HCT116 (cell line): ENCODE data around the gene CACNA1C. TPM values are rescaled to one million over a fixed set of nuclear protein-coding genes. Genes with fewer than 3 reads are reported as not detected.

Experiments
- ATAC-seq: fragments of 200-7000 bp; cut with Tn5 transposase; 2 replicates; pipeline ENCODE4 v1.9.1; 2020; ENCODE audit warnings: mild to moderate bottlenecking, moderate library complexity
- BruUV-seq: library from RNA; stranded (reverse); fragments of 400-500 nt; replicated peaks from 2 replicates; lab custom pipeline; 2021; lab: Mats Ljungman, UMichigan
- CTCF ChIA-PET: fragments of 300-600 bp; sonication (Branson Sonifier 250); formaldehyde crosslinking; loops from one replicate; lab custom pipeline; 2021; ENCODE audit warnings: antibody characterized with exemption; lab: Charles Lee
- POLR2A ChIA-PET: fragments of 300-600, 350-600 bp; sonication (Branson Sonifier 250); formaldehyde crosslinking; loops from one replicate; lab custom pipeline; 2021; ENCODE audit warnings: antibody characterized with exemption; lab: Charles Lee
- RAD21 ChIA-PET, 2 experiments: fragments of 300-600 bp; sonication (Branson Sonifier 250); formaldehyde crosslinking; loops; one replicate each; lab custom pipeline; 2023; ENCODE audit warnings: low total read pairs in 2 of 2; ENCODE audit not compliant: uncharacterized antibody in 2 of 2, unreplicated experiment in 2 of 2, low non-redundant PET in 1 of 2; lab: Charles Lee
- DNase-seq: peaks from one replicate; pipeline ENCODE4 v3.0.0-alpha.2; 2010; ENCODE audit warnings: low read depth, low spot score
- H2AFZ ChIP-seq: fragments of 200-600 bp; shearing (Covaris generic), sonication (generic); 2 replicates; pipeline ENCODE4 v1.6.1; 2017; ENCODE audit warnings: low read depth, mixed run types, mixed read lengths, antibody characterized with exemption, low read length; ENCODE audit not compliant: poor library complexity, severe bottlenecking
- H3K27ac ChIP-seq: 2 replicates; pipeline ENCODE4 v1.5.1; 2012; ENCODE audit warnings: low read depth, low read length
- H3K27me3 ChIP-seq: fragments of 200-600 bp; sonication (generic); 2 replicates; pipeline ENCODE4 v1.6.1; 2016; ENCODE audit warnings: mixed run types, low read length, mixed read lengths; ENCODE audit not compliant: insufficient read depth
- H3K36me3 ChIP-seq, 2 experiments: fragments of 200-500 bp in 1 of 2; fragments of 200-600 bp in 1 of 2; sonication (Bioruptor generic) in 1 of 2; sonication (generic) in 1 of 2; 2 replicates each; pipeline versions ENCODE4 v1.5.1 to v1.6.1; 2014 to 2016; ENCODE audit warnings: low read length in 2 of 2, inconsistent platforms in 1 of 2, mixed read lengths in 1 of 2, mixed run types in 1 of 2; ENCODE audit not compliant: insufficient read depth in 2 of 2, control insufficient read depth in 1 of 2
- H3K4me1 ChIP-seq, 2 experiments: fragments of 200-600 bp in 1 of 2; sonication (generic) in 1 of 2; 2 replicates each; pipeline versions ENCODE4 v1.5.1 to v1.6.1; 2012 to 2017; ENCODE audit warnings: low read length in 2 of 2, inconsistent platforms in 1 of 2, mild to moderate bottlenecking in 1 of 2, mixed read lengths in 1 of 2, mixed run types in 1 of 2, moderate library complexity in 1 of 2; ENCODE audit not compliant: insufficient read depth in 2 of 2, control insufficient read depth in 1 of 2
- H3K4me2 ChIP-seq: fragments of 200-600 bp; sonication (generic); 2 replicates; pipeline ENCODE4 v1.6.1; 2017; ENCODE audit warnings: mixed run types, low read length, mixed read lengths
- H3K4me3 ChIP-seq, 2 experiments: fragments of 200-600 bp in 1 of 2; sonication (generic) in 1 of 2; replicated peaks in 1 of 2; 2 replicates each; pipeline ENCODE4 v1.5.1; 2011 to 2016; ENCODE audit warnings: low read length in 2 of 2, control low read depth in 1 of 2, low read depth in 1 of 2, mild to moderate bottlenecking in 1 of 2, mixed read lengths in 1 of 2, mixed run types in 1 of 2
- H3K79me2 ChIP-seq: fragments of 200-600 bp; sonication (generic); 2 replicates; pipeline ENCODE4 v1.6.1; 2017; ENCODE audit warnings: mild to moderate bottlenecking, mixed run types, low read length, moderate library complexity, mixed read lengths; ENCODE audit not compliant: insufficient read depth
- H3K9ac ChIP-seq: fragments of 200-600 bp; sonication (generic); 2 replicates; pipeline ENCODE4 v1.6.1; 2016; ENCODE audit warnings: low read length, mixed read lengths
- H3K9me2 ChIP-seq: fragments of 200-600 bp; sonication (generic), shearing (Covaris generic); 2 replicates; pipeline ENCODE4 v1.6.1; 2017; ENCODE audit warnings: mixed run types, mild to moderate bottlenecking, moderate library complexity; ENCODE audit not compliant: insufficient read depth
- H3K9me3 ChIP-seq, 2 experiments: fragments of 200-500 bp in 1 of 2; fragments of 200-600 bp in 1 of 2; sonication (Bioruptor generic) in 1 of 2; sonication (generic) in 1 of 2; 2 replicates each; pipeline ENCODE4 v1.6.1; 2014 to 2017; ENCODE audit warnings: low read length in 2 of 2, mixed read lengths in 2 of 2, inconsistent platforms in 1 of 2, low read depth in 1 of 2, mild to moderate bottlenecking in 1 of 2, mixed run types in 1 of 2, moderate library complexity in 1 of 2; ENCODE audit not compliant: control insufficient read depth in 1 of 2, insufficient read depth in 1 of 2
- H4K20me1 ChIP-seq: fragments of 200-600 bp; sonication (generic), shearing (Covaris generic); 2 replicates; pipeline ENCODE4 v1.6.1; 2017; ENCODE audit warnings: mixed run types, mild to moderate bottlenecking, moderate library complexity; ENCODE audit not compliant: insufficient read depth
- ATF3 ChIP-seq: IDR thresholded peaks from 2 replicates; pipeline ENCODE4 v1.6.1; 2012
- CBX3 ChIP-seq: IDR thresholded peaks from 2 replicates; pipeline ENCODE4 v1.6.1; 2012; ENCODE audit warnings: low read depth
- CEBPB ChIP-seq: IDR thresholded peaks from 2 replicates; pipeline ENCODE4 v1.6.1; 2012; ENCODE audit warnings: low read depth
- EGR1 ChIP-seq: IDR thresholded peaks from 2 replicates; pipeline ENCODE4 v1.6.1; 2012; ENCODE audit warnings: low read depth
- ELF1 ChIP-seq: IDR thresholded peaks from 2 replicates; pipeline ENCODE4 v1.6.1; 2012; ENCODE audit warnings: low read depth, borderline replicate concordance
- EZH2 ChIP-seq: fragments of 200-600 bp; sonication (generic); IDR thresholded peaks from 2 replicates; pipeline ENCODE4 v1.6.1; 2017; ENCODE audit warnings: antibody characterized with exemption, mixed run types
- EZH2phosphoT487 ChIP-seq: fragments of 200-600 bp; IDR thresholded peaks from 2 replicates; pipeline ENCODE4 v1.6.1; 2018; ENCODE audit warnings: antibody characterized with exemption, borderline replicate concordance
- JUND ChIP-seq: IDR thresholded peaks from 2 replicates; pipeline ENCODE4 v1.6.1; 2012
- POLR2A ChIP-seq: IDR thresholded peaks from 2 replicates; pipeline ENCODE4 v1.7.0; 2011; ENCODE audit warnings: borderline replicate concordance; ENCODE audit not compliant: insufficient read depth, insufficient read length; ENCODE audit errors: extremely low read depth
- POLR2AphosphoS5 ChIP-seq: IDR thresholded peaks from 2 replicates; pipeline ENCODE4 v1.6.1; 2011; ENCODE audit warnings: mild to moderate bottlenecking, low read depth, low read length, moderate library complexity
- RAD21 ChIP-seq: IDR thresholded peaks from 2 replicates; pipeline ENCODE4 v1.6.1; 2012; ENCODE audit warnings: low read depth, mild to moderate bottlenecking
- SIN3A ChIP-seq: IDR thresholded peaks from 2 replicates; pipeline ENCODE4 v1.6.1; 2012; ENCODE audit warnings: low read depth
- SP1 ChIP-seq: IDR thresholded peaks from 2 replicates; pipeline ENCODE4 v1.6.1; 2012; ENCODE audit warnings: low read depth
- SRF ChIP-seq: IDR thresholded peaks from 2 replicates; pipeline ENCODE4 v1.6.1; 2012; ENCODE audit warnings: low read depth
- TCF7L2 ChIP-seq: IDR thresholded peaks from 2 replicates; pipeline ENCODE4 v1.7.0; 2011; ENCODE audit warnings: borderline replicate concordance, inconsistent platforms; ENCODE audit not compliant: insufficient read depth, insufficient read length; ENCODE audit errors: extremely low read depth
- YY1 ChIP-seq: IDR thresholded peaks from 2 replicates; pipeline ENCODE4 v1.6.1; 2011; ENCODE audit warnings: low read length, low read depth, moderate library complexity, mild to moderate bottlenecking; ENCODE audit not compliant: insufficient replicate concordance; ENCODE audit errors: extremely low read depth
- ZBTB33 ChIP-seq: IDR thresholded peaks from 2 replicates; pipeline ENCODE4 v1.6.1; 2011; ENCODE audit warnings: mild to moderate bottlenecking, low read length, moderate library complexity; ENCODE audit not compliant: insufficient replicate concordance; ENCODE audit errors: extremely low read depth
- ZFX ChIP-seq: fragments of 450-650 bp; IDR thresholded peaks from 2 replicates; pipeline ENCODE4 v1.6.1; 2017
- intact Hi-C: fragments of 100-400 bp; cut with micrococcal nuclease; formaldehyde crosslinking; loops from 2 replicates; pipeline ENCODE4 v1.10.0; 2022
- total RNA-seq: library from RNA; stranded (reverse); gene quantifications from one replicate; pipeline ENCODE4 v1.2.1, GENCODE V29; 2021; ENCODE audit not compliant: unreplicated experiment

Gene CACNA1C
- total RNA-seq, 1 experiment from 2014 or later = 0.05 TPM

- Histone ChIP-seq H2AFZ (no peak overlapping the region), H3K4me3 (no peak overlapping the region), H3K27me3 (peaks cover 3% of the 10 kb centered on the region; the same call in 1 of the 2 replicates), H3K9me3 (peaks cover 5 to 6% of the 10 kb centered on the region in 2 experiments; a peak in 1 of 4 replicates), H3K4me1 (no peaks in the 10 kb centered on the region), H3K36me3 (no peaks in the 10 kb centered on the region), H3K9me2 (no peaks in the 10 kb centered on the region), H4K20me1 (no peaks in the 10 kb centered on the region), H3K4me2 (no peak overlapping the region), H3K9ac (no peak overlapping the region), H3K27ac (no peak overlapping the region), H3K79me2 (no peaks in the 10 kb centered on the region)
- DNase-seq (no peak), ATAC-seq (no peak)
- no peak for TF ChIP-seq EZH2
- no peak for TF ChIP-seq SRF
- no peak for TF ChIP-seq TCF7L2
- intact Hi-C loops = no loop called here
- ChIA-PET RAD21 (no interaction called here), POLR2A (no interaction called here), CTCF (no interaction called here)
- BruUV-seq = no TSS peak
Observed at GRCh38 chr12:2306735-2307134, 253.9 kb downstream of the CACNA1C start.

- H3K27me3 ChIP-seq = peaks cover 7% of the 10 kb centered on the region; the same call in 1 of the 2 replicates
- TF ChIP-seq ZFX = no peak
- no peak for TF ChIP-seq TCF7L2
- TF ChIP-seq RAD21 = no peak
- no peak for TF ChIP-seq SP1
- TF ChIP-seq CBX3 = no peak
- TF ChIP-seq SIN3A = no peak
- TF ChIP-seq JUND = no peak
- no peak for TF ChIP-seq EZH2phosphoT487
- no peak for TF ChIP-seq ZBTB33
- no peak for TF ChIP-seq POLR2AphosphoS5
- no peak for TF ChIP-seq SRF
- TF ChIP-seq ATF3 = no peak
- no peak for TF ChIP-seq EGR1
- TF ChIP-seq POLR2A = no peak
- TF ChIP-seq YY1 = no peak
- no peak for TF ChIP-seq CEBPB
- TF ChIP-seq ELF1 = no peak
- no peaks in the 10 kb centered on the region for H4K20me1 ChIP-seq
- no peaks in the 10 kb centered on the region for H3K79me2 ChIP-seq
- H3K9me2 ChIP-seq = no peaks in the 10 kb centered on the region
- ATAC-seq (no peak), DNase-seq (no peak)
- RAD21 ChIA-PET = no interaction called here
- no peak overlapping the region for H2AFZ ChIP-seq
- intact Hi-C loops = no loop called here
- no peak overlapping the region for H3K9ac ChIP-seq
- H3K4me2 ChIP-seq = no peak overlapping the region
- H3K4me3 ChIP-seq = no peak overlapping the region
- POLR2A ChIA-PET = no interaction called here
- H3K36me3 ChIP-seq = no peaks in the 10 kb centered on the region
- peaks cover 5 to 6% of the 10 kb centered on the region in 2 experiments; a peak in 1 of 4 replicates for H3K9me3 ChIP-seq
- H3K4me1 ChIP-seq = no peaks in the 10 kb centered on the region
- BruUV-seq = no TSS peak
- CTCF ChIA-PET = no interaction called here
- no peak overlapping the region for H3K27ac ChIP-seq
Observed at GRCh38 chr12:2307550-2307949, 254.8 kb downstream of the CACNA1C start.
